Measurements from ENCODE around the gene DSCAM.

GRCh38 chr21:40187244-40187643, 659.7 kb downstream of the DSCAM start:
- TF ChIP-seq CTCF (IDR thresholded peaks at IDR 0.05) (no peak), POLR2A (IDR thresholded peaks at IDR 0.05) (no peak)

Measured in Peyer's patch (tissue), 4 donors.